H9 (cell line): Measurements from ENCODE around the gene IL1RAPL2. TPM values are rescaled to one million over a fixed set of nuclear protein-coding genes. Genes with fewer than 3 reads are reported as not detected.

Experiments
- DNase-seq: peaks from one replicate; pipeline ENCODE4 v3.0.0-alpha.2; 2017
- H2AFZ ChIP-seq: one replicate; pipeline ENCODE4 v1.6.1; 2013; ENCODE audit warnings: mild to moderate bottlenecking, low read length, control low read depth, moderate library complexity
- H2AK5ac ChIP-seq: 2 replicates; pipeline ENCODE4 v1.6.1; 2013; ENCODE audit warnings: low read length, control low read depth, mixed read lengths; ENCODE audit not compliant: insufficient read length
- H2BK120ac ChIP-seq: one replicate; pipeline ENCODE4 v1.6.1; 2013; ENCODE audit warnings: low read depth, mild to moderate bottlenecking, low read length, control low read depth, inconsistent platforms; ENCODE audit not compliant: poor library complexity, severe bottlenecking
- H2BK12ac ChIP-seq: 2 replicates; pipeline ENCODE4 v1.6.1; 2013; ENCODE audit warnings: low read length, control low read depth, mixed read lengths, low read depth; ENCODE audit not compliant: insufficient read length
- H2BK15ac ChIP-seq: 2 replicates; pipeline ENCODE4 v1.6.1; 2013; ENCODE audit warnings: low read depth, low read length, control low read depth
- H2BK20ac ChIP-seq: one replicate; pipeline ENCODE4 v1.6.1; 2013; ENCODE audit warnings: low read depth, mild to moderate bottlenecking, low read length, control low read depth, inconsistent platforms; ENCODE audit not compliant: poor library complexity, severe bottlenecking
- H2BK5ac ChIP-seq: 2 replicates; pipeline ENCODE4 v1.6.1; 2013; ENCODE audit warnings: low read length, control low read depth, mixed read lengths; ENCODE audit not compliant: insufficient read length
- H3K14ac ChIP-seq: 2 replicates; pipeline ENCODE4 v1.6.1; 2013; ENCODE audit warnings: low read length, control low read depth; ENCODE audit not compliant: insufficient read depth
- H3K18ac ChIP-seq: 2 replicates; pipeline ENCODE4 v1.6.1; 2013; ENCODE audit warnings: low read depth, mild to moderate bottlenecking, mixed read lengths, low read length, control low read depth; ENCODE audit not compliant: insufficient read length
- H3K23ac ChIP-seq: 2 replicates; pipeline ENCODE4 v1.6.1; 2013; ENCODE audit warnings: low read length, control low read depth, mixed read lengths, low read depth; ENCODE audit not compliant: insufficient read length
- H3K23me2 ChIP-seq: 2 replicates; pipeline ENCODE4 v1.6.1; 2013; ENCODE audit warnings: low read depth, mild to moderate bottlenecking, mixed read lengths, low read length, control low read depth; ENCODE audit not compliant: insufficient read length, poor library complexity, severe bottlenecking
- H3K27ac ChIP-seq: 2 replicates; pipeline ENCODE4 v1.5.1; 2013; ENCODE audit warnings: low read length, control low read depth, mixed read lengths, low read depth; ENCODE audit not compliant: insufficient read length
- H3K27me3 ChIP-seq: 2 replicates; pipeline ENCODE4 v1.6.1; 2013; ENCODE audit warnings: low read length, control low read depth, inconsistent platforms; ENCODE audit not compliant: insufficient read depth
- H3K4ac ChIP-seq: 2 replicates; pipeline ENCODE4 v1.6.1; 2013; ENCODE audit warnings: low read depth, mild to moderate bottlenecking, control low read depth, inconsistent platforms, low read length, moderate library complexity
- H3K4me1 ChIP-seq: 2 replicates; pipeline ENCODE4 v1.6.1; 2013; ENCODE audit warnings: low read length, control low read depth, inconsistent platforms; ENCODE audit not compliant: insufficient read depth
- H3K4me2 ChIP-seq: 2 replicates; pipeline ENCODE4 v1.6.1; 2013; ENCODE audit warnings: low read length, control low read depth, mixed read lengths; ENCODE audit not compliant: insufficient read length, insufficient read depth
- H3K56ac ChIP-seq: 2 replicates; pipeline ENCODE4 v1.6.1; 2013; ENCODE audit warnings: low read depth, mild to moderate bottlenecking, mixed read lengths, low read length, control low read depth; ENCODE audit not compliant: insufficient read length
- H3K79me1 ChIP-seq: 2 replicates; pipeline ENCODE4 v1.6.1; 2013; ENCODE audit warnings: low read depth, mild to moderate bottlenecking, moderate library complexity, low read length, control low read depth, inconsistent platforms; ENCODE audit not compliant: insufficient read depth, poor library complexity, severe bottlenecking
- H3K79me2 ChIP-seq: 2 replicates; pipeline ENCODE4 v1.6.1; 2013; ENCODE audit warnings: low read length, control low read depth, inconsistent platforms; ENCODE audit not compliant: insufficient read depth
- H3K9ac ChIP-seq: 2 replicates; pipeline ENCODE4 v1.6.1; 2013; ENCODE audit warnings: low read length, control low read depth, mixed read lengths; ENCODE audit not compliant: insufficient read length; ENCODE audit errors: extremely low read depth
- H3K9me3 ChIP-seq: one replicate; pipeline ENCODE4 v1.6.1; 2013; ENCODE audit warnings: low read depth, low read length, inconsistent platforms; ENCODE audit not compliant: control insufficient read depth
- H3T11ph ChIP-seq: one replicate; pipeline ENCODE4 v1.6.1; 2013; ENCODE audit warnings: mild to moderate bottlenecking, low read length, control low read depth, inconsistent platforms
- H4K20me1 ChIP-seq: one replicate; pipeline ENCODE4 v1.6.1; 2013; ENCODE audit not compliant: control insufficient read depth, insufficient read length, insufficient read depth
- H4K5ac ChIP-seq: 2 replicates; pipeline ENCODE4 v1.6.1; 2013; ENCODE audit warnings: low read depth, mild to moderate bottlenecking, mixed read lengths, low read length, control low read depth; ENCODE audit not compliant: insufficient read length
- H4K8ac ChIP-seq: replicated peaks from 2 replicates; pipeline ENCODE4 v1.6.1; 2013; ENCODE audit warnings: low read length, control low read depth, mixed read lengths, low read depth; ENCODE audit not compliant: insufficient read length
- H4K91ac ChIP-seq: 2 replicates; pipeline ENCODE4 v1.6.1; 2013; ENCODE audit warnings: low read depth, mild to moderate bottlenecking, moderate library complexity, mixed read lengths, low read length, control low read depth; ENCODE audit not compliant: insufficient read length
- H3K27ac Mint-ChIP-seq, 3 experiments: 2 replicates in 2 of 3; 3 replicates in 1 of 3; pipeline ENCODE4 v1.8.0; 2020 to 2021; ENCODE audit warnings: mixed read lengths in 3 of 3, mild to moderate bottlenecking in 1 of 3, moderate library complexity in 1 of 3
- H3K27me3 Mint-ChIP-seq: 2 replicates; pipeline ENCODE4 v1.8.0; 2021; ENCODE audit warnings: low read depth, mild to moderate bottlenecking, moderate library complexity, mixed read lengths
- H3K36me3 Mint-ChIP-seq, 3 experiments: 2 replicates in 2 of 3; 3 replicates in 1 of 3; pipeline ENCODE4 v1.8.0; 2020 to 2021; ENCODE audit warnings: low read depth in 3 of 3, mixed read lengths in 3 of 3; ENCODE audit not compliant: insufficient read depth in 1 of 3
- H3K4me1 Mint-ChIP-seq, 2 experiments: 2 replicates each; pipeline ENCODE4 v1.8.0; 2020; ENCODE audit warnings: mixed read lengths in 2 of 2
- H3K4me3 Mint-ChIP-seq, 2 experiments: 2 replicates in 1 of 2; 3 replicates in 1 of 2; pipeline ENCODE4 v1.8.0; 2020 to 2021; ENCODE audit warnings: mild to moderate bottlenecking in 2 of 2, mixed read lengths in 2 of 2, moderate library complexity in 1 of 2
- H3K9me3 Mint-ChIP-seq, 2 experiments: 2 replicates in 1 of 2; 3 replicates in 1 of 2; pipeline ENCODE4 v1.8.0; 2020; ENCODE audit warnings: mild to moderate bottlenecking in 2 of 2, mixed read lengths in 2 of 2, moderate library complexity in 1 of 2
- CTCF ChIP-seq: fragments of 200-600 bp; sonication (generic); conservative IDR thresholded peaks from 3 replicates; pipeline ENCODE4 v1.8.0; 2021; ENCODE audit warnings: antibody characterized with exemption, mild to moderate bottlenecking
- WGBS: extraction: QIAGEN DNeasy Blood & Tissue Kit; methylation state at CpG from one replicate; pipeline ENCODE4 v1.1.7; 2013; ENCODE audit warnings: missing lambda C conversion rate, low lambda C conversion rate, mixed read lengths; ENCODE audit not compliant: insufficient read length; ENCODE audit errors: extremely low coverage; 5-methylcytosine and 5-hydroxymethylcytosine counted together
- total RNA-seq: library from RNA; stranded (reverse); gene quantifications from 2 replicates; pipeline ENCODE4 v1.2.1, GENCODE V29; 2021

The IL1RAPL2 gene
- total RNA-seq, 1 experiment from 2014 or later = not detected

GRCh38 chrX:104660092-104660491, 94.1 kb downstream of the IL1RAPL2 start:
- Histone ChIP-seq H3K79me2 (no peaks in the 10 kb centered on the region), H4K20me1 (no peaks in the 10 kb centered on the region), H2BK15ac (no peak overlapping the region), H2BK12ac (no peak overlapping the region), H3K56ac (no peak overlapping the region), H3K18ac (no peak overlapping the region), H3K9me3 (no peaks in the 10 kb centered on the region), H3K4me2 (no peak overlapping the region), H4K5ac (no peak overlapping the region), H3K4ac (no peak overlapping the region), H3K27ac (no peak overlapping the region), H3K23me2 (no peaks in the 10 kb centered on the region), H3T11ph (no peak overlapping the region), H2AK5ac (no peak overlapping the region), H3K9ac (no peak overlapping the region), H3K4me1 (no peaks in the 10 kb centered on the region), H3K27me3 (no peaks in the 10 kb centered on the region), H4K91ac (no peak overlapping the region), H2BK20ac (no peak overlapping the region), H2BK120ac (no peak overlapping the region), H3K79me1 (no peaks in the 10 kb centered on the region), H2AFZ (no peak overlapping the region), H4K8ac (no peak overlapping the region), H3K14ac (no peak overlapping the region), H2BK5ac (no peak overlapping the region), H3K23ac (no peak overlapping the region)
- Mint-ChIP-seq H3K4me3 (no peak overlapping the region), H3K36me3 (no peaks in the 10 kb centered on the region; a peak in 1 of 7 replicates), H3K9me3 (peaks cover 0 to 53% of the 10 kb centered on the region in 2 experiments; a peak in 2 of 5 replicates), H3K27me3 (peaks cover 3% of the 10 kb centered on the region; the same call in 1 of the 2 replicates), H3K27ac (no peak overlapping the region), H3K4me1 (no peaks in the 10 kb centered on the region)
- WGBS = no CpG with 5 or more reads among the region's 3 CpGs
- no peak for DNase-seq
- no peak for TF ChIP-seq CTCF
